HepG2 (cell line): ENCODE results near the gene SLC35B1. TPM values are rescaled to one million over a fixed set of nuclear protein-coding genes. Genes with fewer than 3 reads are reported as not detected.

Source experiments
- AGO2 ChIP-seq: fragments of 200-400 bp; formaldehyde crosslinking; optimal IDR thresholded peaks from 2 replicates; pipeline ENCODE3; 2017; ENCODE audit warnings: mild to moderate bottlenecking, low read depth, low read length, moderate library complexity
- DZIP1 ChIP-seq: sonication (generic); formaldehyde crosslinking; IDR thresholded peaks from 2 replicates; pipeline ENCODE4 v1.5.0; 2020; ENCODE audit warnings: mild to moderate bottlenecking, missing genetic modification reagents
- E2F5 ChIP-seq: sonication (generic); formaldehyde crosslinking; conservative IDR thresholded peaks from 2 replicates; pipeline ENCODE4 v1.4.0; 2020; ENCODE audit warnings: missing genetic modification reagents
- ERF ChIP-seq: IDR thresholded peaks from 2 replicates; pipeline ENCODE4 v1.6.1; 2018; ENCODE audit warnings: missing biosample characterization, missing genetic modification reagents
- FOSL2 ChIP-seq: sonication (generic); formaldehyde crosslinking; IDR thresholded peaks from 2 replicates; pipeline ENCODE4 v1.4.0; 2020; ENCODE audit warnings: missing genetic modification reagents
- FOXK2 ChIP-seq: fragments of 450-650 bp; IDR thresholded peaks from 2 replicates; pipeline ENCODE4 v1.6.1; 2016
- GPBP1L1 ChIP-seq: sonication (generic); formaldehyde crosslinking; IDR thresholded peaks from 2 replicates; pipeline ENCODE4 v1.5.0; 2020; ENCODE audit warnings: mild to moderate bottlenecking, missing genetic modification reagents
- HNRNPUL1 ChIP-seq: fragments of 200-400 bp; formaldehyde crosslinking; IDR thresholded peaks from 2 replicates; pipeline ENCODE4 v1.6.1; 2017; ENCODE audit warnings: low read depth, mild to moderate bottlenecking, low read length, moderate library complexity
- ISL2 ChIP-seq: sonication (generic); formaldehyde crosslinking; IDR thresholded peaks from 2 replicates; pipeline ENCODE4 v1.5.0; 2020; ENCODE audit warnings: missing genetic modification reagents
- PAF1 ChIP-seq: IDR thresholded peaks from 2 replicates; pipeline ENCODE4 v1.6.1; 2016; ENCODE audit warnings: missing genetic modification reagents, missing compliant biosample characterization
- SRSF1 ChIP-seq: fragments of 200-400 bp; formaldehyde crosslinking; optimal IDR thresholded peaks from 2 replicates; pipeline ENCODE3; 2017; ENCODE audit warnings: mild to moderate bottlenecking, low read depth, low read length, moderate library complexity
- TOE1 ChIP-seq: sonication (generic); formaldehyde crosslinking; IDR thresholded peaks from 2 replicates; pipeline ENCODE4 v1.4.0; 2020; ENCODE audit warnings: mild to moderate bottlenecking, missing genetic modification reagents
- ZMAT5 ChIP-seq: sonication (generic); formaldehyde crosslinking; IDR thresholded peaks from 2 replicates; pipeline ENCODE4 v1.5.0; 2020; ENCODE audit warnings: mild to moderate bottlenecking, low read depth, missing genetic modification reagents, borderline replicate concordance
- ZNF12 ChIP-seq: sonication (generic); formaldehyde crosslinking; IDR thresholded peaks from 2 replicates; pipeline ENCODE4 v1.5.0; 2020; ENCODE audit warnings: missing genetic modification reagents
- ZNF17 ChIP-seq: sonication (generic); formaldehyde crosslinking; IDR thresholded peaks from 2 replicates; pipeline ENCODE4 v1.5.0; 2020; ENCODE audit warnings: mild to moderate bottlenecking, missing genetic modification reagents
- ZNF761 ChIP-seq: sonication (generic); formaldehyde crosslinking; conservative IDR thresholded peaks from 2 replicates; pipeline ENCODE4 v1.4.0; 2020; ENCODE audit warnings: mild to moderate bottlenecking, missing genetic modification reagents
- ZNF775 ChIP-seq: sonication (generic); formaldehyde crosslinking; IDR thresholded peaks from 2 replicates; pipeline ENCODE4 v1.4.0; 2020; ENCODE audit warnings: missing genetic modification reagents, mild to moderate bottlenecking, moderate library complexity, borderline replicate concordance
- ZNF878 ChIP-seq: sonication (generic); formaldehyde crosslinking; IDR thresholded peaks from 2 replicates; pipeline ENCODE4 v1.8.1; 2023; ENCODE audit warnings: mild to moderate bottlenecking, missing genetic modification reagents, moderate library complexity
- polyA plus RNA-seq, 8 experiments: library from polyadenylated mRNA; depleted of rRNA in 3 of 8; stranded (reverse) in 7 of 8; unstranded in 1 of 8; fragments of >200 nt; fragmentation: Illumina TruSeq in 4 of 8; extraction: Trizol in 4 of 8; gene quantifications; 2 replicates each; pipeline versions ENCODE4 v1.2.1 to v1.2.3, GENCODE V29; 2011 to 2016; ENCODE audit warnings: low read depth in 4 of 8, missing spikeins in 1 of 8, mixed read lengths in 1 of 8; ENCODE audit not compliant: insufficient read depth in 1 of 8
- total RNA-seq, 5 experiments: library from RNA; depleted of rRNA; stranded (reverse); fragments of >200 nt; fragmentation: Illumina TruSeq; extraction: Trizol; gene quantifications; 2 replicates each; pipeline ENCODE4 v1.2.3, GENCODE V29; 2016; ENCODE audit warnings: low read depth in 1 of 5
- TF ChIP-seq, protein P1 (sequence below): sonication (generic); formaldehyde crosslinking; IDR thresholded peaks from 2 replicates; pipeline ENCODE4 v1.8.0; 2022; ENCODE audit warnings: missing genetic modification reagents, low read depth, mild to moderate bottlenecking, borderline replicate concordance
- TF ChIP-seq, protein P2 (sequence below): sonication (generic); formaldehyde crosslinking; conservative IDR thresholded peaks from 2 replicates; pipeline ENCODE4 v1.8.0; 2022; ENCODE audit warnings: mild to moderate bottlenecking, moderate library complexity, missing genetic modification reagents
- TF ChIP-seq, protein P3 (sequence below): sonication (generic); formaldehyde crosslinking; IDR thresholded peaks from 2 replicates; pipeline ENCODE4 v1.5.0; 2020; ENCODE audit warnings: missing genetic modification reagents

The SLC35B1 gene
- total and polyA plus RNA-seq, 2 of the 13 experiments (the other 11 are each of a cell fraction or from before 2014, with no cell fraction given): 99.6 to 113 TPM

GRCh38 chr17:49677134-49677932 lies 30.4 kb downstream of the SLC35B1 start (continued):
- no peak for TF ChIP-seq E2F5 (CRISPR knock-in tag)
- TF ChIP-seq, protein P1, sequence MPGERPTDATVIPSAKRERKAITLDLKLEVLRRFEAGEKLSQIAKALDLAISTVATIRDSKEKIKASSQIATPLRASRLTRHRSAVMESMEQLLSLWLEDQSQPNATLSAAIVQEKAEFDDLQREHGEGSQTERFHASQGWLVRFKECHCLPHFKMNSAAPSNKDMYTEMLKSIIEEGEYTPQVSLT (CRISPR knock-in tag): no peak
- no peak for TF ChIP-seq DZIP1 (CRISPR knock-in tag)
- TF ChIP-seq, protein P2, sequence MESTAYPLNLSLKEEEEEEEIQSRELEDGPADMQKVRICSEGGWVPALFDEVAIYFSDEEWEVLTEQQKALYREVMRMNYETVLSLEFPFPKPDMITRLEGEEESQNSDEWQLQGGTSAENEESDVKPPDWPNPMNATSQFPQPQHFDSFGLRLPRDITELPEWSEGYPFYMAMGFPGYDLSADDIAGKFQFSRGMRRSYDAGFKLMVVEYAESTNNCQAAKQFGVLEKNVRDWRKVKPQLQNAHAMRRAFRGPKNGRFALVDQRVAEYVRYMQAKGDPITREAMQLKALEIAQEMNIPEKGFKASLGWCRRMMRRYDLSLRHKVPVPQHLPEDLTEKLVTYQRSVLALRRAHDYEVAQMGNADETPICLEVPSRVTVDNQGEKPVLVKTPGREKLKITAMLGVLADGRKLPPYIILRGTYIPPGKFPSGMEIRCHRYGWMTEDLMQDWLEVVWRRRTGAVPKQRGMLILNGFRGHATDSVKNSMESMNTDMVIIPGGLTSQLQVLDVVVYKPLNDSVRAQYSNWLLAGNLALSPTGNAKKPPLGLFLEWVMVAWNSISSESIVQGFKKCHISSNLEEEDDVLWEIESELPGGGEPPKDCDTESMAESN (CRISPR knock-in tag): no peak; the same call in 1 of the 2 replicates
- no peak for TF ChIP-seq ZNF878 (CRISPR knock-in tag)
- TF ChIP-seq ZNF12 (CRISPR knock-in tag): no peak
- no peak for TF ChIP-seq FOXK2
- no peak for TF ChIP-seq ZNF775
- TF ChIP-seq ZMAT5 (CRISPR knock-in tag): no peak
- no peak for TF ChIP-seq ZNF761
- TF ChIP-seq HNRNPUL1: no peak
- TF ChIP-seq FOSL2 (CRISPR knock-in tag): no peak
- peak; percentile 63 for TF ChIP-seq AGO2
- no peak; the same call in 1 of the 2 replicates for TF ChIP-seq ERF (CRISPR knock-in tag)
- 0 out of 2 replicates have a peak, but pooled peaks have one; percentile 13 for TF ChIP-seq ZNF17 (CRISPR knock-in tag)
- TF ChIP-seq ISL2 (CRISPR knock-in tag): peak; percentile 7; the same call in 1 of the 2 replicates
- TF ChIP-seq SRSF1: no peak
- TF ChIP-seq, protein P3, sequence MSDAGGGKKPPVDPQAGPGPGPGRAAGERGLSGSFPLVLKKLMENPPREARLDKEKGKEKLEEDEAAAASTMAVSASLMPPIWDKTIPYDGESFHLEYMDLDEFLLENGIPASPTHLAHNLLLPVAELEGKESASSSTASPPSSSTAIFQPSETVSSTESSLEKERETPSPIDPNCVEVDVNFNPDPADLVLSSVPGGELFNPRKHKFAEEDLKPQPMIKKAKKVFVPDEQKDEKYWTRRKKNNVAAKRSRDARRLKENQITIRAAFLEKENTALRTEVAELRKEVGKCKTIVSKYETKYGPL (CRISPR knock-in tag): no peak
- TF ChIP-seq PAF1 (CRISPR knock-in tag): no peak
- TF ChIP-seq GPBP1L1 (CRISPR knock-in tag): no peak
- no peak for TF ChIP-seq TOE1 (CRISPR knock-in tag)
